Heart right ventricle (tissue), 16 donors: Measurements from ENCODE around the gene SELENBP1. TPM values are rescaled to one million over a fixed set of nuclear protein-coding genes. Genes with fewer than 3 reads are reported as not detected.

Experiments
- ATAC-seq, 8 donors: fragments of 200-7000 bp; cut with Tn5 transposase; one replicate each; pipeline ENCODE4 v1.9.1; 2020; ENCODE audit warnings: mild to moderate bottlenecking in 8 of 8, moderate library complexity in 8 of 8, moderate number of reproducible peaks in 1 of 8
- DNase-seq, 2 donors: peaks; one replicate each; pipeline ENCODE4 v3.0.0-alpha.2; 2020
- H3K27ac ChIP-seq, 10 donors: fragments of 200-600 bp; sonication (generic) in 2 of 10; one replicate each; pipeline versions ENCODE4 v1.5.0 to v1.8.0; 2020 to 2022; ENCODE audit warnings: mild to moderate bottlenecking in 3 of 10
- H3K27me3 ChIP-seq, 7 donors: fragments of 200-600 bp; one replicate each; pipeline ENCODE4 v1.8.0; 2021 to 2022; ENCODE audit warnings: mild to moderate bottlenecking in 2 of 7
- H3K36me3 ChIP-seq, 9 donors: fragments of 200-600 bp; sonication (generic) in 1 of 9; one replicate each; pipeline versions ENCODE4 v1.5.0 to v1.8.0; 2020 to 2022; ENCODE audit warnings: mild to moderate bottlenecking in 2 of 9
- H3K4me1 ChIP-seq, 9 donors: fragments of 200-600 bp; sonication (generic) in 1 of 9; one replicate each; pipeline versions ENCODE4 v1.5.0 to v1.8.0; 2020 to 2022; ENCODE audit warnings: mild to moderate bottlenecking in 4 of 9
- H3K4me3 ChIP-seq, 10 donors: fragments of 200-600 bp; sonication (generic) in 2 of 10; one replicate each; pipeline versions ENCODE4 v1.5.0 to v1.8.0; 2020 to 2022; ENCODE audit warnings: mild to moderate bottlenecking in 7 of 10, moderate library complexity in 2 of 10
- H3K9me3 ChIP-seq, 11 donors: fragments of 200-600 bp in 10 of 11; sonication (generic) in 2 of 11; one replicate each; pipeline versions ENCODE4 v1.5.0 to v1.8.0; 2013 to 2022; ENCODE audit warnings: mild to moderate bottlenecking in 2 of 11, control low read depth in 1 of 11, moderate library complexity in 1 of 11
- WGBS, 2 donors: extraction: QIAGEN DNeasy Blood & Tissue Kit; methylation state at CpG; one replicate each; pipeline ENCODE4 v1.1.7; 2013; ENCODE audit warnings: inconsistent platforms in 1 of 2; 5-methylcytosine and 5-hydroxymethylcytosine counted together
- intact Hi-C, 10 donors: fragments of 100-400 bp; cut with DNase I; formaldehyde crosslinking; loops; one replicate each; pipeline versions ENCODE4 v1.11.1 to v1.14.2; 2022
- polyA plus RNA-seq, 2 donors: library from polyadenylated mRNA; stranded (reverse); fragments of 200-250 nt; gene quantifications; one replicate each; pipeline ENCODE4 v1.2.3, GENCODE V29; 2013
- total RNA-seq, 10 donors: library from RNA; stranded (reverse); fragmentation: NEBNext Ultra II Directional in 3 of 10; extraction: Animal tissue kit (Norgen Biotek cat#: 25700) in 3 of 10; gene quantifications; one replicate each; pipeline versions ENCODE4 v1.2.1 to v1.2.4, GENCODE V29; 2021 to 2023
- TF ChIP-seq, protein P1 (sequence below), 9 donors: fragments of 200-600 bp; sonication (generic) in 2 of 9; IDR thresholded peaks; one replicate each; pipeline versions ENCODE4 v1.5.0 to v1.8.0; 2021 to 2022; ENCODE audit warnings: antibody characterized with exemption in 9 of 9, mild to moderate bottlenecking in 5 of 9, moderate library complexity in 1 of 9
- donor health status: Arrhythmogenic right ventricular cardiomyopathy.
- donor health status: ischemic (EF 13 %, LVEDD 7.1; RV severe dilation, severe dysfunction).
- donor health status: healthy with polysubstance abuse.
- donor health status: DM: no; HTN: yes; CAD: no.
- donor health status: DM: no; HTN: no; CAD: no.
- donor health status: ischemic (EF 25% LVEDD 6.9; RV normal size, moderate dysfunction).
- donor health status: ischemic (EF 25% LVEDD 5.7; RV mildly dilated, moderate dysfunction).
- donor health status: healthy.
- donor health status: DM: yes; HTN: yes; CAD: no.
- donor health status: Ischemic cardiomyopathy.
- donor health status: ischemic (EF 35%, LVEDD 5.7; RV mildly dilated, moderate dysfunction).
- donor health status: nonischemic (EF 11% LVEDD 7.7; RV severe dilation, severe dysfunction).
- donor health status: DM: yes; HTN: yes; CAD: no.
- donor health status: PGD.
- donor health status: ischemic (EF 29% LVEDD 5.4; RV normal size, mild dysfunction).
- donor health status: nonischemic (EF 23%, LVEDD 6.1; RV moderate dilation, normal function).

The SELENBP1 gene
- total and polyA plus RNA-seq, 12 donors, result 20.7 to 112 (median 56.2) TPM

DNA sequence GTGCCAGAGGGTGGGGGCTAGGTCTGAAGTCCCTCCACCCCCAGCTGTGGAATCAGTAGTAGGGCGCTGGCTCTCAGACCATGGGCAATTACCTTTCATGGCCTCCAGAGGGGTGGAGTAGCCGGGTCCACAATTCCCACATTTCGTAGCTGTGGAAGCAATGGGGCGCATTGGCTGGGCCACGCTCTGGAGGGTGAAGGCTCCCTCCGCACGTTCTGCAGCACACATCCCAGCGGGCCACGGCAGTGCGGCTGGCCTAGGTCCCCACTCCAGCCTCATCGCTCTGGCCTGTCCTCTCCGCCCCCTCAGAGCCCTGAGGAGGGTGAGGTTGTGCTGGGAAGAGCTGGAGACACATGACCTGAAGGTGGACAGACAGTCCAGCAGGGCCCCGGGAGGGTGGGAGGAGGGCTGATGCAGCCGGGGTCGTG, 2.9 kb downstream of the SELENBP1 start:
- peak overlapping the region in 4 of 10 donors; percentile 10 to 27 (median 14) for H3K4me3 ChIP-seq
- intact Hi-C loops, result no loop called here
- H3K4me1 ChIP-seq, result peaks cover 21 to 62% (median 55%) of the 10 kb centered on the region in 9 donors

GRCh38 chr1:151369302-151369610, 3.2 kb downstream of the SELENBP1 start:
- intact Hi-C loops, result no loop called here
- H3K27ac ChIP-seq, result peak overlapping the region in 6 of 10 donors; percentile 26 to 89 (median 80)
- peaks cover 0 to 37% (median 18%) of the 10 kb centered on the region in 9 donors for H3K36me3 ChIP-seq
- TF ChIP-seq, protein P1, sequence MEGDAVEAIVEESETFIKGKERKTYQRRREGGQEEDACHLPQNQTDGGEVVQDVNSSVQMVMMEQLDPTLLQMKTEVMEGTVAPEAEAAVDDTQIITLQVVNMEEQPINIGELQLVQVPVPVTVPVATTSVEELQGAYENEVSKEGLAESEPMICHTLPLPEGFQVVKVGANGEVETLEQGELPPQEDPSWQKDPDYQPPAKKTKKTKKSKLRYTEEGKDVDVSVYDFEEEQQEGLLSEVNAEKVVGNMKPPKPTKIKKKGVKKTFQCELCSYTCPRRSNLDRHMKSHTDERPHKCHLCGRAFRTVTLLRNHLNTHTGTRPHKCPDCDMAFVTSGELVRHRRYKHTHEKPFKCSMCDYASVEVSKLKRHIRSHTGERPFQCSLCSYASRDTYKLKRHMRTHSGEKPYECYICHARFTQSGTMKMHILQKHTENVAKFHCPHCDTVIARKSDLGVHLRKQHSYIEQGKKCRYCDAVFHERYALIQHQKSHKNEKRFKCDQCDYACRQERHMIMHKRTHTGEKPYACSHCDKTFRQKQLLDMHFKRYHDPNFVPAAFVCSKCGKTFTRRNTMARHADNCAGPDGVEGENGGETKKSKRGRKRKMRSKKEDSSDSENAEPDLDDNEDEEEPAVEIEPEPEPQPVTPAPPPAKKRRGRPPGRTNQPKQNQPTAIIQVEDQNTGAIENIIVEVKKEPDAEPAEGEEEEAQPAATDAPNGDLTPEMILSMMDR (IDR thresholded peaks at IDR 0.05), result no peak
- peak overlapping the region in 1 of 10 donors; percentile 17 for H3K4me3 ChIP-seq
- no peaks in the 10 kb centered on the region for H3K27me3 ChIP-seq
- 88 to 93% methylated on average over 7 of the region's 7 CpGs for WGBS, 2 donors
- H3K4me1 ChIP-seq, result peaks cover 21 to 62% (median 55%) of the 10 kb centered on the region in 9 donors
- no peaks in the 10 kb centered on the region for H3K9me3 ChIP-seq
- ATAC-seq (no peak), DNase-seq (no peak)

More for the DNA sequence above, 2.9 kb downstream of the SELENBP1 start:
- Histone ChIP-seq H3K9me3 (no peaks in the 10 kb centered on the region), H3K36me3 (peaks cover 0 to 34% (median 16%) of the 10 kb centered on the region in 9 donors), H3K27ac (peak overlapping the region in 8 of 10 donors; percentile 26 to 89 (median 76)), H3K27me3 (no peaks in the 10 kb centered on the region)
- no peak for ATAC-seq
- 73 to 81% methylated on average over 15 of the region's 15 CpGs for WGBS, 2 donors
- TF ChIP-seq, protein P1 (IDR thresholded peaks at IDR 0.05), result no peak
- DNase-seq, result no peak

GRCh38 chr1:151368393-151369301, 3.9 kb downstream of the SELENBP1 start:
- peak overlapping the region in 8 of 10 donors; percentile 9 to 89 (median 74) for H3K27ac ChIP-seq
- ATAC-seq, result peak in 1 of 8 donors; percentile 24
- no peaks in the 10 kb centered on the region for H3K27me3 ChIP-seq
- TF ChIP-seq, protein P1 (IDR thresholded peaks at IDR 0.05), result no peak
- peaks cover 0 to 43% (median 18%) of the 10 kb centered on the region in 9 donors for H3K36me3 ChIP-seq
- H3K9me3 ChIP-seq, result no peaks in the 10 kb centered on the region
- intact Hi-C loops, result no loop called here
- DNase-seq, result no peak
- WGBS, 2 donors, result 90 to 93% methylated on average over 20 of the region's 20 CpGs
- H3K4me3 ChIP-seq, result no peak overlapping the region
- peaks cover 21 to 62% (median 55%) of the 10 kb centered on the region in 9 donors for H3K4me1 ChIP-seq

DNA sequence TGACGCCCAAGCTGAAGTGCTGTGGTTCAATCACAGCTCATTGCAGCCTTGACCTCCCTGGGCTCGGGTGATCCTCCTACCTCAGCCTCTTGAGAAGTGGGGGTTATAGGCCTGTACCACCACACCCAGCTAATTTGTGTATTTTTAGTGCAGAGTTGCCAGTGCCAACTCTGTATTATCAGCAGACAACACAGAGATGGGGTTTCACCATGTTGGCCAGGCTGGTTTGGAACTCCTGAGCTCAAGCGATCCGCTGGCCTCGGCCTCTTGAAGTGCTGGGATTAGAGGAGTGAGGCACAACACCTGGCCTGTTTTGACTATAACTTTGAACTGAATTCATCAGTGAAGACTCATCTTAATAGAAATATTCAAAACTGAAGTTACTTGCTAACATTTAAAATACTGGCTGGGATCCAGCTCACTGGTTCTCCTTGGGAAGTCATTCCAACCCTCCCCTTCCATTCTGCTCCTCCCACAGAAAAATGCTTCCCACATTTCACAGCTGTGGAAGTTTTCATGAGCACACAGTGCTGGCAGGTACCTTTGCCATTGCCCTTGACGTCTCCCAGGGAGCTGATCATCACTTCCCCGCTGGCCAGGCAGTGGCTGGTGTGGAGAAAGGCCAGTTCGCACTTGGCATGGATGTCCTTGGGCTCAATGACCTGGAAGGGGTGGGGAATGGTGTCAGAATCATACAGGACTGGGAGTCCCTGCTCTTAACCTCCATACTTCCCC, 4.7 kb downstream of the SELENBP1 start:
- intact Hi-C loops, result no loop called here
- peak; percentile 42 to 55 for DNase-seq
- peaks cover 21 to 59% (median 53%) of the 10 kb centered on the region in 9 donors for H3K4me1 ChIP-seq
- TF ChIP-seq, protein P1 (IDR thresholded peaks at IDR 0.05), result no peak
- no peak overlapping the region for H3K4me3 ChIP-seq
- ATAC-seq, result peak in 4 of 8 donors; percentile 5 to 56 (median 34)
- no peaks in the 10 kb centered on the region for H3K27me3 ChIP-seq
- WGBS, 2 donors, result 48 to 60% methylated on average over 8 of the region's 8 CpGs
- H3K27ac ChIP-seq, result peak overlapping the region in 8 of 10 donors; percentile 9 to 85 (median 70)
- peaks cover 0 to 47% (median 18%) of the 10 kb centered on the region in 9 donors for H3K36me3 ChIP-seq
- H3K9me3 ChIP-seq, result peaks cover 0 to 2% (median 0%) of the 10 kb centered on the region in 11 donors
